WTC11 (cell line): ENCODE measurements around the gene PNP. TPM values are rescaled to one million over a fixed set of nuclear protein-coding genes. Genes with fewer than 3 reads are reported as not detected.

Experiments
- AR ChIP-seq: fragments of 250-450 bp; sonication (Bioruptor Pico); IDR thresholded peaks from 2 replicates; pipeline ENCODE4 v1.9.0; 2021; ENCODE audit warnings: mild to moderate bottlenecking
- ATF3 ChIP-seq: sonication (generic); formaldehyde crosslinking; conservative IDR thresholded peaks from 2 replicates; pipeline ENCODE4 v1.8.1; 2022; ENCODE audit warnings: mild to moderate bottlenecking, missing genetic modification reagents
- E2F1 ChIP-seq: sonication (generic); formaldehyde crosslinking; IDR thresholded peaks from 2 replicates; pipeline ENCODE4 v1.8.0; 2022; ENCODE audit warnings: mild to moderate bottlenecking, missing genetic modification reagents
- ERG ChIP-seq: fragments of 250-450 bp; sonication (Bioruptor Pico); IDR thresholded peaks from 2 replicates; pipeline ENCODE4 v1.8.0; 2021; ENCODE audit warnings: mild to moderate bottlenecking
- FOXP1 ChIP-seq: sonication (generic); formaldehyde crosslinking; IDR thresholded peaks from 2 replicates; pipeline ENCODE4 v1.8.0; 2022; ENCODE audit warnings: missing genetic modification reagents, mild to moderate bottlenecking, moderate library complexity, borderline replicate concordance
- JAZF1 ChIP-seq: fragments of 250-450 bp; sonication (Bioruptor Pico); IDR thresholded peaks from 2 replicates; pipeline ENCODE4 v1.9.0; 2021; ENCODE audit warnings: moderate library complexity, mild to moderate bottlenecking, inconsistent platforms
- JUN ChIP-seq: sonication (generic); formaldehyde crosslinking; IDR thresholded peaks from 2 replicates; pipeline ENCODE4 v1.8.0; 2023; ENCODE audit warnings: mild to moderate bottlenecking, missing genetic modification reagents
- MYBL2 ChIP-seq: sonication (generic); formaldehyde crosslinking; IDR thresholded peaks from 2 replicates; pipeline ENCODE4 v1.8.1; 2023; ENCODE audit warnings: mild to moderate bottlenecking, moderate library complexity, missing genetic modification reagents
- PRDM15 ChIP-seq: sonication (generic); formaldehyde crosslinking; IDR thresholded peaks from 2 replicates; pipeline ENCODE4 v1.8.0; 2022; ENCODE audit warnings: missing genetic modification reagents
- RORB ChIP-seq: fragments of 250-450 bp; sonication (Bioruptor Pico); IDR thresholded peaks from 2 replicates; pipeline ENCODE4 v1.9.0; 2021; ENCODE audit warnings: mild to moderate bottlenecking
- SOX15 ChIP-seq: fragments of 250-450 bp; sonication (Bioruptor Pico); IDR thresholded peaks from 2 replicates; pipeline ENCODE4 v1.9.0; 2021; ENCODE audit warnings: mild to moderate bottlenecking
- STAT6 ChIP-seq: sonication (generic); formaldehyde crosslinking; conservative IDR thresholded peaks from 2 replicates; pipeline ENCODE4 v1.8.1; 2023; ENCODE audit warnings: mild to moderate bottlenecking, low read depth, missing genetic modification reagents, moderate library complexity
- TCF7 ChIP-seq: sonication (generic); formaldehyde crosslinking; IDR thresholded peaks from 2 replicates; pipeline ENCODE4 v1.8.0; 2022; ENCODE audit warnings: mild to moderate bottlenecking, low read depth, missing genetic modification reagents, moderate library complexity
- ZNF232 ChIP-seq: sonication (generic); formaldehyde crosslinking; IDR thresholded peaks from 2 replicates; pipeline ENCODE4 v1.8.0; 2022; ENCODE audit warnings: mild to moderate bottlenecking, missing genetic modification reagents
- ZNF263 ChIP-seq: sonication (generic); formaldehyde crosslinking; IDR thresholded peaks from 2 replicates; pipeline ENCODE4 v1.8.1; 2022; ENCODE audit warnings: low read depth, mild to moderate bottlenecking, moderate library complexity, missing genetic modification reagents
- ZNF281 ChIP-seq: sonication (generic); formaldehyde crosslinking; IDR thresholded peaks from 2 replicates; pipeline ENCODE4 v1.8.0; 2023; ENCODE audit warnings: mild to moderate bottlenecking, missing genetic modification reagents
- ZNF423 ChIP-seq: fragments of 250-450 bp; sonication (Bioruptor Pico); IDR thresholded peaks from 2 replicates; pipeline ENCODE4 v2.1.2; 2022; ENCODE audit warnings: mild to moderate bottlenecking, moderate library complexity
- ZNF512 ChIP-seq: sonication (generic); formaldehyde crosslinking; IDR thresholded peaks from 2 replicates; pipeline ENCODE4 v1.8.1; 2022; ENCODE audit warnings: missing genetic modification reagents, borderline replicate concordance
- ZSCAN18 ChIP-seq: fragments of 250-450 bp; sonication (Bioruptor Pico); IDR thresholded peaks from 2 replicates; pipeline ENCODE4 v2.1.2; 2022; ENCODE audit warnings: mild to moderate bottlenecking, moderate library complexity
- total RNA-seq: library from RNA; stranded (reverse); gene quantifications from 3 replicates; pipeline ENCODE4 v1.2.3, GENCODE V29; 2021

PNP gene
- total RNA-seq, 1 experiment from 2014 or later = 95.8 TPM

GRCh38 chr14:20461225-20462141 is 7.7 kb upstream of the PNP start, which contains the start of gene PIP4P1 (continued):
- TF ChIP-seq STAT6 (CRISPR knock-in tag) (no peak), SOX15 (CRISPR knock-in tag) (no peak), ZSCAN18 (CRISPR knock-in tag) (no peak), ERG (no peak), ZNF281 (CRISPR knock-in tag) (no peak), AR (CRISPR knock-in tag) (no peak), JUN (CRISPR knock-in tag) (no peak), E2F1 (no peak), ATF3 (CRISPR knock-in tag) (no peak), TCF7 (CRISPR knock-in tag) (no peak), ZNF232 (CRISPR knock-in tag) (peak; percentile 85; the same call in 1 of the 2 replicates), RORB (CRISPR knock-in tag) (no peak), FOXP1 (CRISPR knock-in tag) (peak; percentile 15; the same call in 1 of the 2 replicates), ZNF263 (CRISPR knock-in tag) (no peak), PRDM15 (no peak), MYBL2 (CRISPR knock-in tag) (0 out of 2 replicates have a peak, but pooled peaks have one; percentile 75), ZNF423 (no peak), JAZF1 (CRISPR knock-in tag) (no peak), ZNF512 (no peak)
